GM18907 (cell line): ENCODE data around the gene KBTBD7.
A peak's percentile ranks its signal among the peaks of the same experiment; 100 is the strongest.
"Not testable (repeated sequence)": the region's sequence is repeated elsewhere in the genome, so short reads cannot be mapped to it uniquely, and the experiment has no call there.

Experiments
- ATAC-seq: cut with Tn5 transposase; IDR thresholded peaks from one replicate; pipeline ENCODE4 v1.9.1; 2021; ENCODE audit warnings: mild to moderate bottlenecking, moderate library complexity; ENCODE audit not compliant: unreplicated experiment

KBTBD7 gene

DNA sequence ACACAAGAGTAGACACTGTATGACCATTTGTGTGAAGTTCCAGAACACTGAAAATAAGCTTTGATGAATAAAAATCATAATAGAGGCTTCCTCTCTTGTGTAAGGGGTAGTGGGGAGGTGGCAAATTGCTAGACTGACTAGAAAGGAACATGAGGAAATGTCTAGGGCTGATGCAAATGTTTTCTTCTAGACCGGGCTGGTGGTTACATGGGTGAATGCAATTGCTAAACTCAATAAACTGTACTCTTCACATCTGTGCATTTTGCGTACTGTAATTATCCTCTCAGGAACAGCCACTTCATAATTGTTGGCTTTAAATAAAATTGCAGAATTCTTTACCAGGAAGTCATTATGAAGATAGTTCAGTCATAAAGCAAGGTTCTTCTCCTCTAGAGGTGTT, 5.2 kb upstream of the KBTBD7 start:
- ATAC-seq, result peak; percentile 76

DNA sequence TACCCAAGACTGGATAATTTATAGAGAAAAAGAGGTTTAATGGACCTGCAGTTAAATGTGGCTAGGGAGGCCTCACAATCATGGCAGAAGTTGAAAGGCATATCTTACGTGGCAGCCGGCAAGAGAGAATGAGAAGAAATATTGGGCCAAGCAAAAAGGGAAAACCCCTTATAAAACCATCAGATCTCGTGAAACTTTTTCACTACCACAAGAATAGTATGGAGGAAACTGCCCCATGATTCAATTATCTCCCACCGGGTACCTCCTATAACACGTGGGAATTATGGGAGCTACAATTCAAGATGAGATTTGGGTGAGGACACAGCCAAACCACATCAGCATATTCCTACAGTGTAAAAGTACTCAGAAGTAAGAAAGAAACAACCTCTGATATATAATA, 4.7 kb upstream of the KBTBD7 start:
- no peak for ATAC-seq

DNA sequence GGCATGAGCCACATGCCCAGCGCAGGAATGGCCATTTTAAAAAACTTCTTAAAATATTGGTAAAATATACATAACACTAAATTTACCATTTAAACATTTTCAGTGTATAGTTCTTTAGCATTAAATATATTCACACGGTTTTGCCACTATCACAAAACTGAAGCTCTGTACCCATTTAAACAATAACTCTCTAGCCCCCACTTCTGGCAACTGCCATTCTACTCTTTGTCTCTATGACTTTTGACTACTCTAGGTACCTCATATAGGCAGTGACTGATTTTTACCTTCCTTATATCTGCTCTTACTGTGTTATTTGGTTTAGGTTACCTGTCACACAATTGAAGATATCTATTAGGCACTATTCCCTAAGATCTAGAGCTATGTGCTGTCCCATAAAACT, 2.3 kb upstream of the KBTBD7 start:
- ATAC-seq, result no peak

DNA sequence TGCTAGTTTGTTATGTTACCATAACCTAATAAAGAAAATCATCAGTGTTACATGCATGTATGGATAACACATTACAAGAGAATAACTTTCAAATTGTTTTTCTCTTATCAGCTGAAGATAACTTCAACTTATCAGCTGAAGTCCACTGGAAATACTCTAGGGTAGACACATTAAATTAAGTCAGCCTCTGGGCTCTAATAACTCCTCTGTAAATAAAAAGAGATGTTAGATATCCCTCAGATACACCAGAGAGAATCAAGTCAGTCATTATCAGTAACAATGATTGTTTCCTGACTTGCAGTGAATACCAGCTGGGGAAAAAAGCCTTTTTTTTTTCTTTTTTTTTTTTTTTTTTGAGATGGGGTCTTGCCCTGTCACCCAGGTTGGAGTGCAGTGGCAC, 1.6 kb upstream of the KBTBD7 start:
- ATAC-seq, result no peak

DNA sequence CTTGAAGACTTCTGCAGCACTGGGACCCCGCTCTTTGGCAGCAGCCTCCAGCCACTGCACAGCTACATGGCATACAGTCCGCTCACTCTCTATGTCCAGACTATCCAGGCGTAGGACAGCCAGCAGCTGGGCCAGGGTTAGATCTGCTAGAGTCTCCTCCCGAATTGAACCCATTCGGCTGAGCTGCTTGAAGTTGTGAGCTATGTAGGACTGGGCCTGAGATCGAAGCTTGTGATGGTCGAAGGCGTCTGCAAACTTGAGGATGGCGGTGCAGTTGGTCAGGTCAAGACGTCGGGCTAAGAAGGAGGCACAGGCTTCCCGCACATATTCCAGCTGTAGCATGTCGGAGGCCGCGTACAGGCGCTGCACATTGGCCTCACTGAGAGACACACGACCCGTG, 900 bp downstream of the KBTBD7 start:
- ATAC-seq, result no peak

DNA sequence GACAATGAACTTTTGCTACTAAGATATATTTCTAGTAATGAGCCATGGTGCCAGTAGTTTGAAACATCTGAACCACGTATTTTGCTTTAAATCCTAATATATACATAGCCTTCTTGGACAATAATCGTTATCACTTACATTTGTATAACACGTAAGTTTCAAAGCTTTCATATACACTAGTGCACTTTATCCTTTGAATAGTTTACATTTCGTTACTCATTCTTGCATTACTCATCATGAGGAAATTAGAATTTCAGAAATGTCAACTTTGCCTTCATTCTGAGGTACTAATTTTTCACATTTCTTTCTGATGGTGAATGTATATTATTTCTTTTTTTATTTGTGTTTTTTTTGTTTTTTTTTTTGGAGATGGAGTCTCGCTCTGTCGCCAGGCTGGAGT, 5.8 kb downstream of the KBTBD7 start:
- no peak for ATAC-seq

DNA sequence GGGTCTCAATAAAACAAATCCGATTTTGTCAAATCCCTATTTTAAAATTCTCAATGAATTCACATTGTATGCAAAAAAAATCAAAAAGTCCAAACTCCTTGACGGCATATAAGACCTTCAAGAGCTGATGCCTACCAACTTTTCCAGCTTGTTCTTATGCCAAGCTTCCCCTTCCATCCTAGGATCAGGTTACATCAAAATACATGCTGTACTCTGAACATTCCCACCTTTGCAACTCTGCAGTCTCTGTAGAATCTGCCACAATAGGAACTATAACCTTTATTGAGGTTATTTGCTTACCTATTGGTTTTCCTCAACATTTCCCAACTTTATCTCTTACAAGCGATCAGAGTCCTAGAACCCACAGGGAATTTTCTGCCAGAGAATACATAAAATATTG, 7.9 kb downstream of the KBTBD7 start:
- no peak for ATAC-seq

DNA sequence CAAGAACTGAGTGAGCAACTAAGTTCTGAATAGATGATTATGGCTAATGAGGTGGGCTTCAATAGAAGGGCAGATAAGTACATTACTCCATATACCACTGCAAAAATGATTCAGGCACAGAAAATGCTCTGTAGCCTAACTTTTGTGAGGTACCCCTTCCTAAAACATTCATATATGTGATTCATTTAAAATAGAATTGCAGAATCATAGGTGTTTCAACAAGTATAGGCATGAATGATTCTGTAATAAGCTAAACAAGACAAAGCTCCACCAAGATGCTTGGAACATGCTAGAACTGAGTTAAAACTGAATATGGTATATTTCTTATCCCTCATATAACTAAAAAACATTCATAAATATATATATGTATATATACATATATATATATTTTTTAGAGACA, 12.1 kb downstream of the KBTBD7 start:
- no peak for ATAC-seq

DNA sequence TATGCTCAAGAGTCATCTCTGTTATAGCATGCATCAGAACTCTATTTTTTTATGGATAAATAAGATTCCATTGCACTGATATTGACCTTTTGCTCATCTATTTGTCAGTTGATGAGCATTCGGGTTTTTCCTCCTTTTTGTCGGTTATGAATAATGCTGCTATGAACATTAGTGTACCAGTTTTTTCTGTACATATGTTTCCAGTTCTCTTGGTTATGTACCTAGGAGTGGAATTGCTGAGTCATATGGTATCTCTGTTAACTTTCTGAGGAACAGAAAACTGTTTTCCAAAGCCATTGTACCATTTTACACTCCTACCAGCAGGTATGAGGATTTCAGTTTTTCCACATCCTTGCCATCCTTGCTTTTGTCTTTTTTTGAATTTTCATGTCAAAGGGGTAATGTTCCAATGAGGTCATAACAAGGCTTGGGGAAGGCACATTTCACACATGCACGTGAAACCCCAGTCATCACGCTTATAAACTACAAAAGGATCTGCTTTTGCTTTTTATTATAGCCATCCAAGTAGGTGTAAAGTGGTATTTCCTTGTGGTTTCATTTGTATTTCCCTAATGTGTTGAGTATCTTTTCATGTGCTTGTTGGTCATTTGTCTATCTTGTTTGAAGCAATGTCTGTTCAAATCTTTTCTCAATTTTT, 14.6 kb downstream of the KBTBD7 start:
- no peak for ATAC-seq

DNA sequence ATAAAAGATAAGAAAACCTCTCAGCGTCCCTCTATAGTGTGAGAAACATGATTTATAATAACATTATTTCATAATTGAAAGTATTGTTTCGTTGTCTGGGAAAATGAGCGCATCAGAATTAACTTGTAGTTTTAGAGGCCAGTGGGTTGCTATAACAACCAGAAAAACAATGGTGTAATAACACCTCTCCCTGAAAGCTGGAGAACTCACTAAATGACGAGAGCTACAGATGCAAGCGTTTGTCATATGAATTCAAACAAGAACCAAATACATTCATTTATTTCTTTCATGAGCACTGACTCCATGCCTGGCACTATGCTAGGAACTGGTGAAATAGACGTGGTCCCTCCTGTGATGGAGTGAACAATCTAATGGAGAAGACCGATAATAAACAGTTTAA, 16.3 kb downstream of the KBTBD7 start:
- ATAC-seq, result no peak

DNA sequence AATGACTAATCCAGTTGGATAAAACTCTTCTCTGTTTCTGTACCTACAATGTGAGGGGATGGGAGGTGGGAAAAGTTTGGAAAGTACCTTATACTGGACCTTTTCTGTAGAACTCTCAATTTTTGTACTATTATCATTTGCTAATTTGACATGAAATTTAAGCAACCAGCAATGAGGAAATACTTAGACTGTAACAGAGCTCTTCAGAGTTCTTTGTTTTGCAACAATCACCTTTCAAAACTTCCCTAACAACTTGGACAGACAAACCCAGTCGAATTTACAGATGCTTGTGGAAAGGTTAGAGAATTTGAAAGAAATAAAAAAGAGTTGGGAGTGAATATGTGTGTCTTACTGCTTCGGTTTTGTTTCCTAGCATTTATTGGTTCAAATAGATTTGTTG, 16.8 kb downstream of the KBTBD7 start:
- no peak for ATAC-seq

DNA sequence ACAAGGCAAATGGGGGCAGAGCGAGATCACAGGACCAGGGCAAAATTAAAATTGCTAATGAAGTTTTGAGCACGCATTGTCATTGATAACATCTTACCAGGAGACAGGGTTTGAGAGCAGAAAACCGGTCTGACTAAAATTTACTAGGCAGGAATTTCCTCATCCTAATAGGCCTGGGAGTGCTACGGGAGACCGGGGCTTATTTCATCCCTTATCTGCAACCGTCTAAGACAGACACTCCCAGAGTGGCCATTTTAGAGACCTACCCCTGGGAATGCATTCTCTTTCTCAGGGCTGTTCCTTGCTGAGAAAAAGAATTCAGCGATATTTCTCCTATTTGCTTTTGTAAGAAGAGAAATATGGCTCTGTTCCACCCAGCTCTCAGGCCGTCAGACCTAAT, 18.8 kb downstream of the KBTBD7 start:
- ATAC-seq, result not testable (repeated sequence)

DNA sequence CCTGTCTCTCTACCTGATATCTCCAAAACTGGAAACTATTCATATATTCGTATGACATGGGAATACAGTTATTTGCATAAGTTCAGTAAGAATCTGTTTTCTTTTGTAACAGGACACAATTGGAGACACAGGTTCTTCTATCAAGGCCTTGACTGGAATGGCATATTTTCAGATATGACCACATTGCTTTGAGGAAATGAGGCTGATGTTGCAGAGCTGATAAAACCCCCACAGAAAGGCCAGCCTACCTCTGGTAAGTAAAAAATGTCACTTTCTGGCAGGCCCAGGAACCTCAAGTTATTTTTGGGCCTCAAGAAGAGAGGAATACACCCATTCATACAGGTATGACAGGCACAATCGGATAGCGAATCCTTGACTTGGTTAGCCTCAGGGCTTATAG, 32.2 kb downstream of the KBTBD7 start:
- no peak for ATAC-seq

DNA sequence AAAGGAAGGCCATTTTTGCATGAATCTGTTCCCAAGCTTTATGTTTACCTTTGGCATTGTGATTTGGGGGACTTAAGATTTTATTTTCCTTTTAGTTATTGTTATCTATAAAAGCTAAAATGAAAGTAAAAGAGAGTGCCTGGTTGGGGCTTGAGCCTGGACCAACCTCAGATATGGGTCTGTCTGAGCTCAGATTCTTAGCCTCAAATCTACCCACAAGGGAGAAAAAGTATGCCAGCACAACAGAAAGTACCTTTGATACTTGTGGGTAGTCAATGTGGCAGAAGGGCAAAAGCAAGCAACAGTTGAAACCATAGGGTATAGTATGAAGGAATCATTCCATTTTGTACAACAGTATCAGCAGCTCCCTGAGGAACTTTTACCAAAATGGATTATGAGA, 35.2 kb downstream of the KBTBD7 start:
- ATAC-seq, result no peak

DNA sequence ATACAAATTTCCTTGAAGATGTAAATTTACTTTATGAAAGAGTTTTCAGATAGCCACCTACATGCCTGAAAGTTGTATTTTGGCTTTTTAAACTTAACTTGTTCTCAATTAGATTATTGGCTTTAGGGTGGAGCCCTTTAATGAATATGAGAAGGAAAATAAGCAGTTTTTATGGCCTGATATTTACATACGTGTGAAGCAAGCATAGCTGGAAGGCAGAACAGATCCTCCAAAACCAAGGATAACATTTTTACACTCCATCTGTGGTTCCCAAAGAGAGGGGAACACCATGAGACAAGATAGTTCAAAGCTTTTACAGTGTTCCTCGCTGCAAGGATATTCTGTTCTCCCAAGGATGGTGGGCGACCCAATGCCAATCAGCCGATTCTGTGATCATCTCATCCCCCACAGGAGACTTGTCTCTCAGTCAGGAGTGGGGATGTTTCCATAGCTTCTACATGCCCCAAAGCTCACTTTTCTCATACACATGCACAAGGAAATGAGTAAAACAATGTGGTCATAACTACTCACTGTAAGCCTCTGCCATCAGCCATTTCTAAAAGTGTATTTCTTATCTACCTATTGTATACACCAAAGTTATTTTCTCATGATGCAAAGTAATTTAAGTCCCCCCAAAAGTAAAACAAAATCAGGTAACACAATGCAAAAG, 37.2 kb downstream of the KBTBD7 start:
- no peak for ATAC-seq

DNA sequence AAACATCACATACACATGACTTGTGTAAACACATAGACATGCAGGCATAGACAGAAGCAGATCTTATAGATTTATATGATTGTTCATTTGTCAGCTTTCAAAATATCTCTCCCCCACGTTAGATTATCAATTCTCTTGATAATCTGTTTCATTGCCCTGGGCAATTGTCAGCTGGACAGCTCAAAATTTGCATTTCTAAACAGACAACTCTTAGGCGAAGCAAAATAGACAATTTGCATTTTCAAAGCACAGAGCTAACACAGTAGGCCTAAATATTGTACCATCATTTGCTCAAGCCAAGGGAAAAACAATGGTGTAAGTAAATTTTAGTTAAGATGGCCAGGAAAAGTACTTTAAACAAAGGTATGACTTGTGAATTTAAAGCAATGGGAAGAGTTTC, 37.7 kb downstream of the KBTBD7 start:
- ATAC-seq, result no peak

DNA sequence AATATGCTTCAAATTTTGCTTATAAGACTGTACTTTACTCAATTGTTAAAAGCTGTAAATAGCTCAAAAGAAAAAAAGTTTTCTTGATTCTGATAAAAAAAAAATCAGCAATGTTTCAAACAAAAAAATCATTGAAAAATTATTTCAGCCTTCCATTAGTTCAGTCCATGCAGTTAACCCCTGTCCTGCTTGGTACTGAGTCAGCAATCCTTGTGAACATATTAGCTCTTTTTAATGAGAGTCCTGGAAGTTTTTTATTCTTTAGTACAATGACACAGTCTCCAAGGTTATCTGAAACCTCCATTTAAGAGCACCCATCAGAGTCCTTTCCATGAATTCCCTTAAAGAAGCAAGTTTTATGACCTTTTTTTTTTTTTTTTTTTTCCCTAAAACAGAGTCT, 40.3 kb downstream of the KBTBD7 start:
- no peak for ATAC-seq

DNA sequence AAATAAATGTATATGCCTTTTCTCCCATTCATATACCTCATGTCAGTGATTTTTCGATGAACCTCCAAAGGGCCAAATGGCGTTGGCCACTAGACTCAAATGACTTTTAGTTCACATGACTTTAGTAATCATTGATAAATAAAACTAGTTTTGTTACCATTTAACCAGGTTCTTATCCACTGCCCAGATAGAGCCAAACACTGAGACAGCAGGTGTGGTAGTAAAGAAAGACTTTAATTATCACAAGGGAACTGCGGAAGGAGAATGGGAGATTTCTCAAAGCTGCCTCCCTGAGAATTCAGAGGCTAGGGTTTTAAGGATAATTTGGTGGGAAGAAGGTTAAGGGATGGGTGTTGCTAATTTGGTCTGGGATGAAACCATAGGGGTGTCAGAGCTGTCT, 42.4 kb downstream of the KBTBD7 start:
- ATAC-seq, result no peak

DNA sequence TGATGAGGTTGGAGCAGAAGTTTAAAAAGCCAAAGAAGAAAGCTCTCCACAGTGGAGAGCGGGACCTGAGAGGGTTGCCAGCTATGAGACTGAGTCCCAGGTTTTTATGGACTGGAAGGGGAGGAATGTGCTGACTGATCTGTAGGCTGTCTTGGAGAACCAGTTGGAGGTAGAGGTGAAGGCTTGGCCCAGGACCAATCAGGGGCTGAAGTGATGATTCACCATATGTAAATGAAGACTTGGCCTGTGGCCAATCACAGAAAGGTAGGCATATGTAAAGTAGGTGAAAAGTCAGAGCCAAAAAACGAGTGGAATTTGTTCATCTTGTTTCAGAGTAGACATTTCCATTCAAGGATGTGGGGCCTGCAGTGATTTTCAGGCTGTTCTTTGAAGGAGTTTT, 44.3 kb downstream of the KBTBD7 start:
- no peak for ATAC-seq

DNA sequence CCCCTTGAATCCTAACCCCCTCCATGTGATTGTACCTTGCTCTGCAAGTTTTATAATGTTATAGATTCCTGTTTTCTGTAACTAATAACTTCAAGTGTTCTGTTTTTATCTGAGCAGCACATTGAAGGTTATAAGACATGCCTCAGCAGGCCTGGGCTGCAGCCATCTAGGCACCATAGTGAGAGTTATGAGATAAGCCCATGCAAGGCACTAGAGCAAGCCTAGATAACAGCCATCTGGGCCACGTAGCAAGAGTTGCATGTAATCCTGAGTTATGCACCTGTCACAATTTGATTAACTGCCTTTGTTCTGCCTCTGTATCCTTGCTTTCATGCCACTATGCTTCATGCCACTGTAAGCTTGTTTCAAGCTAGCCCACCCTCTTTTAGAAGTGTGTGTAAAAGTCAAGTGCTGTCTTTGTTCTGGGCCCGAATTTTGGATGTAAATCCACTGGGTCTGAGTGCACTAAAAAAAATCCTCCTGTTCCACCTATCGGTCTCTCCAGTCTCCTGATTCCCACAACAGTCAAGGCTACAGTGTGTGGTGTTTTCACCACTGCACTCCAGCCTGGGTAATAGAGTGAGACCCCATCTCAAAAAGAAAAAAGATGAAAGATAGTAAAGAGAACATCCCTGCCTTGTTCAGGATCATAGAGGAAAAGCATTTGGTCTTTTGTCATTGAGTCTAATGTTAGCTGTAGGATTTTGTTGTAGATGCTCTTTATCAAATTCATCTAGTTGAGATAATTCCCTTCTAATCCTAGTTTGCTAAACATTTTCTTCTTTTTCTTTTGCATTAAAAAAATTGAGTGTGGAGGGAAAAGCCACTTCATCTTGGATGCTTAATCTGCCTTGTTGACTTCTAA, 45.7 kb downstream of the KBTBD7 start:
- ATAC-seq, result no peak

DNA sequence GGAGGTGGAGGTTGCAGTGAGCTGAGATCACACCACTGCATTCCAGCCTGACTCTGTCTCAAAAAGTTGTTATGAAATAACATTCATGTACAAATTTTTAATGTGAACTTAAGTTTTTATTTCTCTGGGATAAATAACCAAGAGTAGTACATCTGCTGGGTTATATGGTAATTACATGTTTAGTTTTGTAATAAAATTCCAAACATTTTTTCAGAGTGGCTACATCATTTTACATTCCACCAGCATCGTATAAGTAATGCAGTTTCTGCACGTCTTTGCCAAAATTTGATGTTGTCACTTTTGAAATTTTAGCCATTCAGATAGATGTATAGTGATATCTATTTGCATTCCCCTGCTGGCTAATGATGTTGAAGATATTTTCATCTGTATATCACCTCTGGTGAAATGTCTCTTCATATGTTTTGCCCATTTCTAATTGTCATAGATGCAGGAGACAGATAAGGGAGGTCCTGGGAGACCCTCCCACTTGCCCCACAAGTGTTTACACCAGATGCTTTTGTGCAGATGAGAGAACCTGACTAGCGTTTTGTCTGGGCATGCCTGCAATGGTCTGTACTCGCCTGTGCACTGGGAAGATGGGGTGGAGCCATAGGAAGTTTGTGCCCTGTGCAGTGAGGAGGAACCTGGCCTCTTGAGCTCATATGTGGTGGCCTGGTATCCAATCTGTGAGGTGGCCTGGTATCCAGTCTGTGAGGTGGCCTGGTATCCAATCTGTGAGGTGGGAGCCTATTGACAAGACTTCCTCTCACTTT, 49.0 kb downstream of the KBTBD7 start:
- no peak for ATAC-seq
